H9 (cell line): ENCODE measurements around the gene DOK6. TPM values are rescaled to one million over a fixed set of nuclear protein-coding genes. Genes with fewer than 3 reads are reported as not detected.

Experiments
- DNase-seq: peaks from one replicate; pipeline ENCODE4 v3.0.0-alpha.2; 2017
- H2AFZ ChIP-seq: one replicate; pipeline ENCODE4 v1.6.1; 2013; ENCODE audit warnings: mild to moderate bottlenecking, low read length, control low read depth, moderate library complexity
- H2AK5ac ChIP-seq: 2 replicates; pipeline ENCODE4 v1.6.1; 2013; ENCODE audit warnings: low read length, control low read depth, mixed read lengths; ENCODE audit not compliant: insufficient read length
- H2BK120ac ChIP-seq: one replicate; pipeline ENCODE4 v1.6.1; 2013; ENCODE audit warnings: low read depth, mild to moderate bottlenecking, low read length, control low read depth, inconsistent platforms; ENCODE audit not compliant: poor library complexity, severe bottlenecking
- H2BK12ac ChIP-seq: 2 replicates; pipeline ENCODE4 v1.6.1; 2013; ENCODE audit warnings: low read length, control low read depth, mixed read lengths, low read depth; ENCODE audit not compliant: insufficient read length
- H2BK15ac ChIP-seq: 2 replicates; pipeline ENCODE4 v1.6.1; 2013; ENCODE audit warnings: low read depth, low read length, control low read depth
- H2BK20ac ChIP-seq: one replicate; pipeline ENCODE4 v1.6.1; 2013; ENCODE audit warnings: low read depth, mild to moderate bottlenecking, low read length, control low read depth, inconsistent platforms; ENCODE audit not compliant: poor library complexity, severe bottlenecking
- H2BK5ac ChIP-seq: 2 replicates; pipeline ENCODE4 v1.6.1; 2013; ENCODE audit warnings: low read length, control low read depth, mixed read lengths; ENCODE audit not compliant: insufficient read length
- H3K14ac ChIP-seq: 2 replicates; pipeline ENCODE4 v1.6.1; 2013; ENCODE audit warnings: low read length, control low read depth; ENCODE audit not compliant: insufficient read depth
- H3K18ac ChIP-seq: 2 replicates; pipeline ENCODE4 v1.6.1; 2013; ENCODE audit warnings: low read depth, mild to moderate bottlenecking, mixed read lengths, low read length, control low read depth; ENCODE audit not compliant: insufficient read length
- H3K23ac ChIP-seq: 2 replicates; pipeline ENCODE4 v1.6.1; 2013; ENCODE audit warnings: low read length, control low read depth, mixed read lengths, low read depth; ENCODE audit not compliant: insufficient read length
- H3K23me2 ChIP-seq: 2 replicates; pipeline ENCODE4 v1.6.1; 2013; ENCODE audit warnings: low read depth, mild to moderate bottlenecking, mixed read lengths, low read length, control low read depth; ENCODE audit not compliant: insufficient read length, poor library complexity, severe bottlenecking
- H3K27ac ChIP-seq: 2 replicates; pipeline ENCODE4 v1.5.1; 2013; ENCODE audit warnings: low read length, control low read depth, mixed read lengths, low read depth; ENCODE audit not compliant: insufficient read length
- H3K27me3 ChIP-seq: 2 replicates; pipeline ENCODE4 v1.6.1; 2013; ENCODE audit warnings: low read length, control low read depth, inconsistent platforms; ENCODE audit not compliant: insufficient read depth
- H3K4ac ChIP-seq: 2 replicates; pipeline ENCODE4 v1.6.1; 2013; ENCODE audit warnings: low read depth, mild to moderate bottlenecking, control low read depth, inconsistent platforms, low read length, moderate library complexity
- H3K4me1 ChIP-seq: 2 replicates; pipeline ENCODE4 v1.6.1; 2013; ENCODE audit warnings: low read length, control low read depth, inconsistent platforms; ENCODE audit not compliant: insufficient read depth
- H3K4me2 ChIP-seq: 2 replicates; pipeline ENCODE4 v1.6.1; 2013; ENCODE audit warnings: low read length, control low read depth, mixed read lengths; ENCODE audit not compliant: insufficient read length, insufficient read depth
- H3K56ac ChIP-seq: 2 replicates; pipeline ENCODE4 v1.6.1; 2013; ENCODE audit warnings: low read depth, mild to moderate bottlenecking, mixed read lengths, low read length, control low read depth; ENCODE audit not compliant: insufficient read length
- H3K79me1 ChIP-seq: 2 replicates; pipeline ENCODE4 v1.6.1; 2013; ENCODE audit warnings: low read depth, mild to moderate bottlenecking, moderate library complexity, low read length, control low read depth, inconsistent platforms; ENCODE audit not compliant: insufficient read depth, poor library complexity, severe bottlenecking
- H3K79me2 ChIP-seq: 2 replicates; pipeline ENCODE4 v1.6.1; 2013; ENCODE audit warnings: low read length, control low read depth, inconsistent platforms; ENCODE audit not compliant: insufficient read depth
- H3K9ac ChIP-seq: 2 replicates; pipeline ENCODE4 v1.6.1; 2013; ENCODE audit warnings: low read length, control low read depth, mixed read lengths; ENCODE audit not compliant: insufficient read length; ENCODE audit errors: extremely low read depth
- H3K9me3 ChIP-seq: one replicate; pipeline ENCODE4 v1.6.1; 2013; ENCODE audit warnings: low read depth, low read length, inconsistent platforms; ENCODE audit not compliant: control insufficient read depth
- H3T11ph ChIP-seq: one replicate; pipeline ENCODE4 v1.6.1; 2013; ENCODE audit warnings: mild to moderate bottlenecking, low read length, control low read depth, inconsistent platforms
- H4K20me1 ChIP-seq: one replicate; pipeline ENCODE4 v1.6.1; 2013; ENCODE audit not compliant: control insufficient read depth, insufficient read length, insufficient read depth
- H4K5ac ChIP-seq: 2 replicates; pipeline ENCODE4 v1.6.1; 2013; ENCODE audit warnings: low read depth, mild to moderate bottlenecking, mixed read lengths, low read length, control low read depth; ENCODE audit not compliant: insufficient read length
- H4K8ac ChIP-seq: replicated peaks from 2 replicates; pipeline ENCODE4 v1.6.1; 2013; ENCODE audit warnings: low read length, control low read depth, mixed read lengths, low read depth; ENCODE audit not compliant: insufficient read length
- H4K91ac ChIP-seq: 2 replicates; pipeline ENCODE4 v1.6.1; 2013; ENCODE audit warnings: low read depth, mild to moderate bottlenecking, moderate library complexity, mixed read lengths, low read length, control low read depth; ENCODE audit not compliant: insufficient read length
- H3K27ac Mint-ChIP-seq, 3 experiments: 2 replicates in 2 of 3; 3 replicates in 1 of 3; pipeline ENCODE4 v1.8.0; 2020 to 2021; ENCODE audit warnings: mixed read lengths in 3 of 3, mild to moderate bottlenecking in 1 of 3, moderate library complexity in 1 of 3
- H3K27me3 Mint-ChIP-seq: 2 replicates; pipeline ENCODE4 v1.8.0; 2021; ENCODE audit warnings: low read depth, mild to moderate bottlenecking, moderate library complexity, mixed read lengths
- H3K36me3 Mint-ChIP-seq, 3 experiments: 2 replicates in 2 of 3; 3 replicates in 1 of 3; pipeline ENCODE4 v1.8.0; 2020 to 2021; ENCODE audit warnings: low read depth in 3 of 3, mixed read lengths in 3 of 3; ENCODE audit not compliant: insufficient read depth in 1 of 3
- H3K4me1 Mint-ChIP-seq, 2 experiments: 2 replicates each; pipeline ENCODE4 v1.8.0; 2020; ENCODE audit warnings: mixed read lengths in 2 of 2
- H3K4me3 Mint-ChIP-seq, 2 experiments: 2 replicates in 1 of 2; 3 replicates in 1 of 2; pipeline ENCODE4 v1.8.0; 2020 to 2021; ENCODE audit warnings: mild to moderate bottlenecking in 2 of 2, mixed read lengths in 2 of 2, moderate library complexity in 1 of 2
- H3K9me3 Mint-ChIP-seq, 2 experiments: 2 replicates in 1 of 2; 3 replicates in 1 of 2; pipeline ENCODE4 v1.8.0; 2020; ENCODE audit warnings: mild to moderate bottlenecking in 2 of 2, mixed read lengths in 2 of 2, moderate library complexity in 1 of 2
- WGBS: extraction: QIAGEN DNeasy Blood & Tissue Kit; methylation state at CpG from one replicate; pipeline ENCODE4 v1.1.7; 2013; ENCODE audit warnings: missing lambda C conversion rate, low lambda C conversion rate, mixed read lengths; ENCODE audit not compliant: insufficient read length; ENCODE audit errors: extremely low coverage; 5-methylcytosine and 5-hydroxymethylcytosine counted together
- total RNA-seq: library from RNA; stranded (reverse); gene quantifications from 2 replicates; pipeline ENCODE4 v1.2.1, GENCODE V29; 2021
- TF ChIP-seq, protein P1 (sequence below): fragments of 200-600 bp; sonication (generic); conservative IDR thresholded peaks from 3 replicates; pipeline ENCODE4 v1.8.0; 2021; ENCODE audit warnings: antibody characterized with exemption, mild to moderate bottlenecking

Gene DOK6
- total RNA-seq, 1 experiment from 2014 or later, result 0.20 TPM

DNA sequence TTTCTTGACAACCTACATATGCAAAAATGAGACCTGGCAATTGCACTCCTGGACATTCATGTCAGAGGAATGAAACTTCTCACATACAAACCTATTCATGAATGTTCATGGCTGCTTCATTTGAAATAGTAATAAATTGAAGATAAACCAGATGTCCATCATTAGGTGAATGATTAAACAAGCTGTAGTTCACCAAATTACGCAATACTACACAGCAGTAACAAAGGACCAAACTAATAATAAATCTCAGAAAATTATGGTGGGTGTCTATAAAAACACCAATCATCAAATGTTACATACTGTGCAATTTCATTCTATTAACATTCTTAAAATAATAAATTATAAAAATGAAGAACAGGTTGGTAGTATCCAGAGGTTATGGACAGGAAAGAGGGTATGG is 13.5 kb downstream of the DOK6 start:
- Histone ChIP-seq H2BK15ac (no peak overlapping the region), H2BK5ac (no peak overlapping the region), H4K20me1 (no peaks in the 10 kb centered on the region), H3K79me2 (no peaks in the 10 kb centered on the region), H3K23me2 (no peaks in the 10 kb centered on the region), H3K9me3 (no peaks in the 10 kb centered on the region), H4K91ac (no peak overlapping the region), H3K4ac (no peak overlapping the region), H3T11ph (no peak overlapping the region), H2BK12ac (no peak overlapping the region), H2AFZ (no peak overlapping the region), H2BK120ac (no peak overlapping the region), H3K79me1 (no peaks in the 10 kb centered on the region), H2AK5ac (no peak overlapping the region), H2BK20ac (no peak overlapping the region), H3K27ac (no peak overlapping the region), H4K5ac (no peak overlapping the region), H3K4me2 (no peak overlapping the region), H4K8ac (no peak overlapping the region), H3K14ac (no peak overlapping the region), H3K9ac (no peak overlapping the region), H3K18ac (no peak overlapping the region), H3K56ac (no peak overlapping the region), H3K27me3 (no peaks in the 10 kb centered on the region), H3K23ac (no peak overlapping the region), H3K4me1 (no peaks in the 10 kb centered on the region)
- Mint-ChIP-seq H3K36me3 (no peaks in the 10 kb centered on the region; a peak in 1 of 7 replicates), H3K4me1 (peaks cover 0 to 2% of the 10 kb centered on the region in 2 experiments; a peak in 1 of 4 replicates), H3K27me3 (peaks cover 7% of the 10 kb centered on the region), H3K9me3 (no peaks in the 10 kb centered on the region), H3K4me3 (no peak overlapping the region), H3K27ac (no peak overlapping the region)
- DNase-seq, result no peak
- TF ChIP-seq, protein P1, sequence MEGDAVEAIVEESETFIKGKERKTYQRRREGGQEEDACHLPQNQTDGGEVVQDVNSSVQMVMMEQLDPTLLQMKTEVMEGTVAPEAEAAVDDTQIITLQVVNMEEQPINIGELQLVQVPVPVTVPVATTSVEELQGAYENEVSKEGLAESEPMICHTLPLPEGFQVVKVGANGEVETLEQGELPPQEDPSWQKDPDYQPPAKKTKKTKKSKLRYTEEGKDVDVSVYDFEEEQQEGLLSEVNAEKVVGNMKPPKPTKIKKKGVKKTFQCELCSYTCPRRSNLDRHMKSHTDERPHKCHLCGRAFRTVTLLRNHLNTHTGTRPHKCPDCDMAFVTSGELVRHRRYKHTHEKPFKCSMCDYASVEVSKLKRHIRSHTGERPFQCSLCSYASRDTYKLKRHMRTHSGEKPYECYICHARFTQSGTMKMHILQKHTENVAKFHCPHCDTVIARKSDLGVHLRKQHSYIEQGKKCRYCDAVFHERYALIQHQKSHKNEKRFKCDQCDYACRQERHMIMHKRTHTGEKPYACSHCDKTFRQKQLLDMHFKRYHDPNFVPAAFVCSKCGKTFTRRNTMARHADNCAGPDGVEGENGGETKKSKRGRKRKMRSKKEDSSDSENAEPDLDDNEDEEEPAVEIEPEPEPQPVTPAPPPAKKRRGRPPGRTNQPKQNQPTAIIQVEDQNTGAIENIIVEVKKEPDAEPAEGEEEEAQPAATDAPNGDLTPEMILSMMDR, result no peak
- WGBS, result no CpG with 5 or more reads among the region's 1 CpG
